IPS DF 19.7 (cell line): ENCODE data around the gene MAP1LC3B.

Source experiments
- DNase-seq: peaks from one replicate; pipeline ENCODE4 v3.0.0-alpha.2; 2013; ENCODE audit warnings: low read depth, low spot score

MAP1LC3B gene

GRCh38 chr16:87431926-87432325, 39.8 kb downstream of the MAP1LC3B start:
- no peak for DNase-seq

GRCh38 chr16:87432330-87432915, 40.3 kb downstream of the MAP1LC3B start:
- no peak for DNase-seq

DNA sequence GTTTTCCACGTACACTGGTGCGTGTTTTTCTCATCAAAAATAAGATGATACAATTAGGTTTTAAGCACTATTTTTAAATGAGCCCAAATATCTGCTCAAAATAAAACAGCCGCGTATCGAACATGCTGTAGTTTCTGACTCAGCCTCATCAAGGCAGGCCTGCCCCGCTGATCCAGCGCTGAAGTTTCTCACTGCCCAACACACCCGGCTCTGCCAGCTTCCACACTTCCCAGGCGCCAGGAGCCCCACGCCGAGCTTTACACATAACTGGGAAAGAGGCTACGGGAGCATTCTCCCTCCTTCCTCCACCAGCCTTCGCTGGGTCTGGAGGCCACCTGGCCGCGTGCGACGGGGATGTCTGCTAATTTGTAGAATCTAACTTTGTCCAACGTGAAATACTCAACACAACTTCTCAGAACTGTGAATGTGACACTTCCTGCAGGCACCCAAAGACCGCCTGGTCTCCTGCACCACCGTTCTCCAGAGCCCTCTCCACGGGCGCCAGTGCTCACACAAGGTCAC, 42.1 kb downstream of the MAP1LC3B start:
- no peak for DNase-seq

- no peak for DNase-seq
Measured at GRCh38 chr16:87435372-87436224, 43.5 kb downstream of the MAP1LC3B start.

DNA sequence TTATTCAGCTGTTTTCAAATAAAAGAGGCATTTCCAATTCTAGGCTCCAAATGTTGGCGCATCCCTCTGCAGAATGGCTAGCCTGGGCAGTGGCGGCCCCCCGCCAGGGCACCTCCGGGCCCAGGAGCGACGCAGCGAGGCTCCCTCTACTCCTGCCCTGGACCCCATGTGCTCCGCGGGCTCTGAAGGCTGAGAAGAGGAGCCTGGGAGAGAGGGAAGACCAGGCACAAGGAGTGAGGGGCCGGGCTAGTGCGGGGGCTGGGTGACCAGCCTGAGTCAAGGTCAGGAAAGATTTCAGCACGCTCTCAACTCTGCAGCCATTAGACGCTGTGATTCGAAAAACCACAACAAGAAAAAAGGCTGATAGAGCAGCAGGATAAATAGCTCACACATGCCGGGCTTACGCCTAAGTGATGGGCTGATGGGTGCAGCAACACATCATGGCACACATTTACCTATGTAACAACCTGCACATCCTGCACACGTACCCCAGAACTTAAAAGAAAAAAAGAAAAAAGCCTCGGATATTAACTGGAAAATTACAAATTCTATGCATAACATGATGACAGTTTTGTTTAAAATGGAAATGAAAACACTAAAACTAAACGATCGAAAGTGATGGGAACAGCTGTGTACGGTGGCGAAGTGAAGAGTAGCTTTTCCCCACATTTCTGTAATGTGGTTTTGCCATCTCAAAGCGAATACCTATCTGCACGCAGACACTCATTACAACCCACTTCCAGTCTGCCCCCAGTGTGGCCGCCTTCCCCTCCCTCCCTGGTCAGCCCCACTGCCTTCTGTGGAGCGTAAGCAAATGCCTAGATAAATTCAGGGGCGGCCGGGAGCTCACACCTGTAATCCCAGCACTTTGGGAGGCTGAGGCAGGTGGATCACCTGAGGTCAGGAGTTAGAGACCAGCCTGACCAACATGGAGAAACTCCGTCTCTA, 44.4 kb downstream of the MAP1LC3B start:
- no peak for DNase-seq

DNA sequence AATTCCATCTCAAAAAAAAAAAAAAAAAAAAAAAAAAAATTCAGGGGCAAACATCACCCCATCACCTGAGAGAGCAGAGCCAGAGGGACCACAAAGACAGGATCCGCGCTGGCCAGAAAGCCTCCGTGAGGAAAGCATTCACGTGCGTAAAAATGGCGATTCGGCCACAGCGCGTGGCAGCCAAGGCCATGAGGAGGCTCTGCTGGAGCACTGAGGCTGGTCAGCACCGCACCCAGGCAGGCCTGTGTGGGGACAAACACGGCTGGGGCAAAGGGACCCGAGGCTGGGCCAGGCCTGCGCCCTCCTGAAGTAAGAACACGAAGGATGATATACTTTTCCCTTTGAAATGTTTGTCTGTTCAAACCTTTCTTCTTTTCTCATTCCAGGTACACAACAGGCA, 45.2 kb downstream of the MAP1LC3B start:
- DNase-seq, result no peak

- no peak for DNase-seq
Measured at GRCh38 chr16:87437911-87438610, 45.9 kb downstream of the MAP1LC3B start.

GRCh38 chr16:87438611-87438985, 46.5 kb downstream of the MAP1LC3B start:
- no peak for DNase-seq

GRCh38 chr16:87439926-87440325, 47.8 kb downstream of the MAP1LC3B start:
- DNase-seq, result no peak

DNA sequence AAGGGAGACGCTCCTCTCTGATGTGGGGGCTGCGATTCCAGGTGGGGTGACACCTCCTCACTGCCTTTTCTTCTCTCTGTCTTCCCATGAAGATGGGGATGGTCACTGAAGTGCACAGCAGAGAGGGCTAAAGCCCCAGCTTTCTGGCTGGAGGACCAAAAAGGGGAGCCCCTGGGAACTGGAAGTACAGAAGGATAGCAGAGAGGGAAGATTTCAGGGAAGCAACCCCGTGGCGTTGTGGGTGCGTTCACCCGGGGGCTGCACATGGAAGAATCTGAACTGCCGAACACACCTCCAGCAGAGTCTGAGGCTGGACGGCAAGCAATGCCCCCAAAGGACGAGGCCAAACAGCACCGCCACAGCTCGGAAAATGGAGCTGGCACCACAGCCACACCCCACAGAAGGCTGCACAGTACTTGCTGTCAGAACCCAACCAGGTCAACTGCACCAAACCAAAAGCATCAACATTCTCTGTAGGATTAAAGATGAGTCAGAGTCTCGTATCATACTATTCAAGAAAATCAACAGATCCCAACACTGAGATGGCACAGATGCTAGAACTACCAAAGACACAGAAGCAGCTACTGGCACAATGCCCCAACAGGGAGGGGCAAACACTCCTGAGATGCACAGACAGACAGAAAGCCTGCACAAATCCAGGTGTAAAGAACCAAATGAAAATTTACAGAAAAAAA, 49.9 kb downstream of the MAP1LC3B start:
- DNase-seq, result no peak

DNA sequence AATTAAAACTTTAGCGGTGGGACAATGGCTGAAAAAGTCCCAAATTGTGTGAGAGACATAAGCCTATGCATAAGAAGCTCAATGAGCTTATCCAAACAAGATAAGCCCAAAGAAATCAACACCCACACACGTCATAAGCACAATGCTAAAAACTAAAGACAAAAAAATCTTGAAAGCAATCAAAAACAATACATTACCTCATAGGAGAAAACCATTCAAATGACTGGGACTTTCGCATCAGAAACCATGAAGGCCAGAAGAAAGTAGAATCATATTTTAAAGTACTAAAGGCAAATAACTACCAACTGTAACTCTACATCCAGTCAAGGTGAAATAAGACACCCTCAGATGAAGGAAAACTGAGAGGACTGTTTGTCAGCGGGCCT, 50.4 kb downstream of the MAP1LC3B start:
- DNase-seq, result no peak

GRCh38 chr16:87443016-87443415, 50.9 kb downstream of the MAP1LC3B start:
- no peak for DNase-seq

DNA sequence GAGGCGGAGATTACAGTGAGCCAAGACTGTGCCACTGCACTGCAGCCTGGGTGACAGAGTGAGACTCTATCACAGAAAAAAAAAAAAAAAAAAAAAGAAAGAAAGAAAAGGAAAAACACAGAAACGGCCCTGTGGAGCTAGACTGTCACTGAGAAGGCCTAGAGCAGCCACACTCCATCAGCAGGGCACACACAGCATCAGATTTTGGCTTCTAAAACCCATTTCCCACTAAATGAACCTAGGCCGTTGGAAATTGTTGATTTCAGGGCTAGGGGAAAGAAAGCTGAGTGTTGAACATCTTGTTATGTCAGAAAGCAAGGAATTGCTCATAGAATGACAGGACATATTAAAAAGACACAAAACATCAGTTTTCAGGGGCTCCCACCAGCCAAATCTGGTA, 51.8 kb downstream of the MAP1LC3B start:
- DNase-seq, result no peak

DNA sequence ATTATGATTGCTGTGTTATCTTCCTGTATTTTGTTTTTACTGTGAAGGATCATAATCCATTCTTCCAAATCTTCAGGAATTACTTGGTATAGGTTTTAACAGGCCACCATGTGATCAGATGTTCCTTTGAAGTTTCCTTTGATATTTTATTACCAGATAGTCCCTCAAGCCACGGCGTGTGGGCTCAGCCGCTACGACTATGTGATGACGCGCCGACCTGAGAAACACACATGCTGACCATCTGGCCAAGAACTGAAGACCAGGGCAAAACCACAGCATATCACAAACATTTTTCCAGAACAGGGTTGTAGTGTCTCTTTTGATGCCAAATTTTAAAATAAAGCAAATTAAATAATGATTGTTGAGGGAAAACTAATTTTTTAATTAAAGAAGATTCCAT, 53.4 kb downstream of the MAP1LC3B start:
- DNase-seq, result no peak

GRCh38 chr16:87446479-87446878, 54.3 kb downstream of the MAP1LC3B start:
- DNase-seq, result no peak

GRCh38 chr16:87447323-87447722, 55.2 kb downstream of the MAP1LC3B start:
- no peak for DNase-seq

DNA sequence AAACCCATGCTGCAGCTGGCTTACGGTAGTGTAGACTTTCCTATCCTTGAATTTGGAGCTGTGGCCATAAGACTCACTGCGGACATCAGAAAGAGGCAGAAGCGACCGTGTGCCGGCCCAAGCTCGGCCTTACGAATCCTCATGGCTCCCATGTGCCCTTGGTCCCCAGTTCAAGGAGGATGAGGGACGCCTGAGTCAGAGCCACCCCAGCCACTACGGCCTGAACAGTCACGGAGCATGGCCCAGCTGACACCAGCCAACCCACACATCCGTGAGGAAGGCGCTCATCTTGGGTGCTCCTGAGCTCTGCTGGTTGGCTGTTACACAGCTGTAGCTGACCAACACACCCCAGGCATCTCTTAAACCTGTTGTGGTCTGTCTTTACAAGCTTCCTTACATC, 56.7 kb downstream of the MAP1LC3B start:
- no peak for DNase-seq

GRCh38 chr16:87451563-87452210, 59.6 kb downstream of the MAP1LC3B start:
- no peak for DNase-seq

- no peak for DNase-seq
Measured at GRCh38 chr16:87453326-87453725, 61.2 kb downstream of the MAP1LC3B start.
